ENCODE data around the gene SOD3. TPM values are rescaled to one million over a fixed set of nuclear protein-coding genes. Genes with fewer than 3 reads are reported as not detected.

SOD3 gene
- total and polyA plus RNA-seq, 10 donors: 4.0 to 28.8 (median 14.4) TPM

GRCh38 chr4:24775032-24775605 lies 20.3 kb upstream of the SOD3 start:
- intact Hi-C loops (cut with DNase I; ENCODE audit: low total_unique reads): no loop called here
- H3K27me3 ChIP-seq (replicated peaks in 1 of 7): peaks cover 0 to 4% (median 0%) of the 10 kb centered on the region in 7 donors
- 57 to 86% (median 85%) methylated on average over 2 of the region's 2 CpGs for WGBS, 5 donors

GRCh38 chr4:24775750-24776149 lies 19.6 kb upstream of the SOD3 start:
- DNase-seq: no peak
- Histone ChIP-seq H3K4me3 (no peak overlapping the region), H3K9me3 (no peaks in the 10 kb centered on the region), H3K4me1 (no peaks in the 10 kb centered on the region), H3K27ac (no peak overlapping the region), H3K27me3 (replicated peaks in 1 of 7) (peaks cover 0 to 4% (median 0%) of the 10 kb centered on the region in 7 donors), H3K36me3 (no peaks in the 10 kb centered on the region)
- intact Hi-C loops (cut with DNase I; ENCODE audit: low total_unique reads): no loop called here
- no peak for TF ChIP-seq POLR2A (IDR thresholded peaks at IDR 0.05)
- no peak for TF ChIP-seq POLR2AphosphoS5 (IDR thresholded peaks at IDR 0.05)
- TF ChIP-seq CTCF (IDR thresholded peaks at IDR 0.05 in 8 of 11, conservative IDR thresholded peaks at IDR 0.05 in 3 of 11): no peak
- WGBS, 5 donors: 72 to 87% (median 83%) methylated on average over 3 of the region's 3 CpGs

More at GRCh38 chr4:24775032-24775605, 20.3 kb upstream of the SOD3 start:
- H3K27ac ChIP-seq: no peak overlapping the region
- H3K36me3 ChIP-seq: no peaks in the 10 kb centered on the region
- no peaks in the 10 kb centered on the region for H3K4me1 ChIP-seq
- no peaks in the 10 kb centered on the region for H3K9me3 ChIP-seq
- DNase-seq: no peak
- TF ChIP-seq POLR2A (IDR thresholded peaks at IDR 0.05) (no peak), POLR2AphosphoS5 (IDR thresholded peaks at IDR 0.05) (no peak), CTCF (IDR thresholded peaks at IDR 0.05 in 8 of 11, conservative IDR thresholded peaks at IDR 0.05 in 3 of 11) (no peak)
- no peak overlapping the region for H3K4me3 ChIP-seq

GRCh38 chr4:24777536-24778463 lies 17.6 kb upstream of the SOD3 start:
- no peak for DNase-seq
- no peak overlapping the region for H3K4me3 ChIP-seq
- WGBS, 5 donors: 61 to 72% (median 70%) methylated on average over 11 of the region's 11 CpGs
- TF ChIP-seq POLR2AphosphoS5 (IDR thresholded peaks at IDR 0.05) (no peak), POLR2A (IDR thresholded peaks at IDR 0.05) (no peak), CTCF (IDR thresholded peaks at IDR 0.05 in 8 of 11, conservative IDR thresholded peaks at IDR 0.05 in 3 of 11) (no peak)
- no peak overlapping the region for H3K27ac ChIP-seq
- no peaks in the 10 kb centered on the region for H3K9me3 ChIP-seq
- intact Hi-C loops (cut with DNase I; ENCODE audit: low total_unique reads): no loop called here
- H3K36me3 ChIP-seq: no peaks in the 10 kb centered on the region
- no peaks in the 10 kb centered on the region for H3K4me1 ChIP-seq
- peaks cover 0 to 4% (median 0%) of the 10 kb centered on the region in 7 donors for H3K27me3 ChIP-seq (replicated peaks in 1 of 7)

Data from spleen (tissue), 11 donors.